ENCODE data around the gene UBE2G1. TPM values are rescaled to one million over a fixed set of nuclear protein-coding genes. Genes with fewer than 3 reads are reported as not detected.
"Not testable (repeated sequence)": the region's sequence is repeated elsewhere in the genome, so short reads cannot be mapped to it uniquely, and the experiment has no call there.

The UBE2G1 gene
- total and polyA plus RNA-seq, 4 donors, result 8.0 to 47.5 (median 34.4) TPM

GRCh38 chr17:4354862-4355514 is 11.5 kb downstream of the UBE2G1 start:
- 93% methylated on average over 11 of the region's 11 CpGs for WGBS, 2 donors

GRCh38 chr17:4354206-4354605 is 12.3 kb downstream of the UBE2G1 start:
- ATAC-seq (ENCODE audit: insufficient read depth, low FRiP score) (no peak), DNase-seq (no peak)
- H3K9me3 ChIP-seq (ENCODE audit: control insufficient read depth in 4 of 4, insufficient read depth in 3 of 4, low read length in 3 of 4), result no peaks in the 10 kb centered on the region
- H3K27ac ChIP-seq (ENCODE audit: low read depth in 1 of 2, low read length in 1 of 2), result no peak overlapping the region
- no peak overlapping the region for H3K4me3 ChIP-seq
- 70 to 85% methylated on average over 2 of the region's 2 CpGs for WGBS, 2 donors
- H3K36me3 ChIP-seq (ENCODE audit: control insufficient read depth in 4 of 4, insufficient read depth in 4 of 4, low read length in 4 of 4), result no peaks in the 10 kb centered on the region
- peaks cover 0 to 22% (median 0%) of the 10 kb centered on the region in 5 donors for H3K4me1 ChIP-seq (ENCODE audit: control insufficient read depth in 5 of 5, insufficient read depth in 5 of 5, low read length in 5 of 5)
- no peak for TF ChIP-seq CTCF (IDR thresholded peaks at IDR 0.05; ENCODE audit: control extremely low read depth, extremely low read depth)
- H3K9ac ChIP-seq (ENCODE audit: insufficient read depth in 1 of 2, low read length in 2 of 2), result no peak overlapping the region
- H3K27me3 ChIP-seq (ENCODE audit: control insufficient read depth in 3 of 3, insufficient read depth in 3 of 3, low read length in 2 of 3), result no peaks in the 10 kb centered on the region

More at GRCh38 chr17:4354862-4355514, 11.5 kb downstream of the UBE2G1 start:
- Histone ChIP-seq H3K4me3 (no peak overlapping the region), H3K4me1 (ENCODE audit: control insufficient read depth in 5 of 5, insufficient read depth in 5 of 5, low read length in 5 of 5) (peaks cover 0 to 22% (median 0%) of the 10 kb centered on the region in 5 donors), H3K9ac (ENCODE audit: insufficient read depth in 1 of 2, low read length in 2 of 2) (no peak overlapping the region), H3K36me3 (ENCODE audit: control insufficient read depth in 4 of 4, insufficient read depth in 4 of 4, low read length in 4 of 4) (no peaks in the 10 kb centered on the region), H3K27ac (ENCODE audit: low read depth in 1 of 2, low read length in 1 of 2) (no peak overlapping the region), H3K27me3 (ENCODE audit: control insufficient read depth in 3 of 3, insufficient read depth in 3 of 3, low read length in 2 of 3) (no peaks in the 10 kb centered on the region), H3K9me3 (ENCODE audit: control insufficient read depth in 4 of 4, insufficient read depth in 3 of 4, low read length in 3 of 4) (no peaks in the 10 kb centered on the region)
- ATAC-seq (ENCODE audit: insufficient read depth, low FRiP score) (no peak), DNase-seq (no peak)
- TF ChIP-seq CTCF (IDR thresholded peaks at IDR 0.05; ENCODE audit: control extremely low read depth, extremely low read depth), result no peak

- not testable (repeated sequence) for H3K36me3 ChIP-seq (ENCODE audit: control insufficient read depth in 4 of 4, insufficient read depth in 4 of 4, low read length in 4 of 4); H3K27me3 ChIP-seq (ENCODE audit: control insufficient read depth in 3 of 3, insufficient read depth in 3 of 3, low read length in 2 of 3); H3K9ac ChIP-seq (ENCODE audit: insufficient read depth in 1 of 2, low read length in 2 of 2); H3K4me1 ChIP-seq (ENCODE audit: control insufficient read depth in 5 of 5, insufficient read depth in 5 of 5, low read length in 5 of 5); DNase-seq; H3K27ac ChIP-seq (ENCODE audit: low read depth in 1 of 2, low read length in 1 of 2); ATAC-seq (ENCODE audit: insufficient read depth, low FRiP score); H3K9me3 ChIP-seq (ENCODE audit: control insufficient read depth in 4 of 4, insufficient read depth in 3 of 4, low read length in 3 of 4); H3K4me3 ChIP-seq
- 97 to 100% methylated on average over 2 of the region's 2 CpGs for WGBS, 2 donors
These were observed 16.3 kb downstream of the UBE2G1 start for GRCh38 chr17:4350214-4350613.

- H3K9me3 ChIP-seq (ENCODE audit: control insufficient read depth in 4 of 4, insufficient read depth in 3 of 4, low read length in 3 of 4), result no peaks in the 10 kb centered on the region
- no peak overlapping the region for H3K27ac ChIP-seq (ENCODE audit: low read depth in 1 of 2, low read length in 1 of 2)
- H3K36me3 ChIP-seq (ENCODE audit: control insufficient read depth in 4 of 4, insufficient read depth in 4 of 4, low read length in 4 of 4), result peaks cover 0 to 1% (median 0%) of the 10 kb centered on the region in 4 donors
- TF ChIP-seq CTCF (IDR thresholded peaks at IDR 0.05; ENCODE audit: control extremely low read depth, extremely low read depth), result no peak
- peak overlapping the region in 1 of 2 donors; percentile 32 for H3K9ac ChIP-seq (ENCODE audit: insufficient read depth in 1 of 2, low read length in 2 of 2)
- DNase-seq (no peak), ATAC-seq (ENCODE audit: insufficient read depth, low FRiP score) (no peak)
- H3K4me3 ChIP-seq, result no peak overlapping the region
- WGBS, 2 donors, result 83 to 86% methylated on average over 2 of the region's 2 CpGs
- no peaks in the 10 kb centered on the region for H3K27me3 ChIP-seq (ENCODE audit: control insufficient read depth in 3 of 3, insufficient read depth in 3 of 3, low read length in 2 of 3)
- peaks cover 0 to 21% (median 7%) of the 10 kb centered on the region in 5 donors for H3K4me1 ChIP-seq (ENCODE audit: control insufficient read depth in 5 of 5, insufficient read depth in 5 of 5, low read length in 5 of 5)
These were observed 20.8 kb downstream of the UBE2G1 start for GRCh38 chr17:4345581-4346252.

All from lung (tissue), 12 donors.